Mesothelial cell of epicardium (in vitro differentiated cells): ENCODE results near the gene CEBPZ. TPM values are rescaled to one million over a fixed set of nuclear protein-coding genes. Genes with fewer than 3 reads are reported as not detected.
A peak's percentile ranks its signal among the peaks of the same experiment; 100 is the strongest.

ENCODE experiments used
- DNase-seq, 2 experiments: peaks; one replicate each; pipeline ENCODE4 v3.0.0; 2021; ENCODE audit warnings: low spot score in 2 of 2; ENCODE audit not compliant: unreplicated experiment in 2 of 2
- H3K27ac Mint-ChIP-seq: 2 replicates; pipeline ENCODE4 v1.8.0; 2021; ENCODE audit warnings: mixed read lengths
- H3K27me3 Mint-ChIP-seq: 2 replicates; pipeline ENCODE4 v1.8.0; 2021; ENCODE audit warnings: low read depth, mixed read lengths
- H3K36me3 Mint-ChIP-seq: 2 replicates; pipeline ENCODE4 v1.8.0; 2021; ENCODE audit warnings: mixed read lengths
- H3K4me1 Mint-ChIP-seq: 2 replicates; pipeline ENCODE4 v1.8.0; 2021; ENCODE audit warnings: mixed read lengths
- H3K4me3 Mint-ChIP-seq: 2 replicates; pipeline ENCODE4 v1.8.0; 2021; ENCODE audit warnings: mild to moderate bottlenecking, moderate library complexity, mixed read lengths
- H3K9me3 Mint-ChIP-seq: 2 replicates; pipeline ENCODE4 v1.8.0; 2021; ENCODE audit warnings: mixed read lengths
- total RNA-seq: library from RNA; stranded (reverse); gene quantifications from 3 replicates; pipeline ENCODE4 v1.2.1, GENCODE V29; 2021
- TF ChIP-seq, protein P1 (sequence below): fragments of 200-600 bp; sonication (generic); IDR thresholded peaks from one replicate; pipeline ENCODE4 v1.5.0; 2021; ENCODE audit warnings: antibody characterized with exemption; ENCODE audit not compliant: unreplicated experiment

Gene CEBPZ
- total RNA-seq, 1 donor from 2014 or later: 41.1 TPM

DNA sequence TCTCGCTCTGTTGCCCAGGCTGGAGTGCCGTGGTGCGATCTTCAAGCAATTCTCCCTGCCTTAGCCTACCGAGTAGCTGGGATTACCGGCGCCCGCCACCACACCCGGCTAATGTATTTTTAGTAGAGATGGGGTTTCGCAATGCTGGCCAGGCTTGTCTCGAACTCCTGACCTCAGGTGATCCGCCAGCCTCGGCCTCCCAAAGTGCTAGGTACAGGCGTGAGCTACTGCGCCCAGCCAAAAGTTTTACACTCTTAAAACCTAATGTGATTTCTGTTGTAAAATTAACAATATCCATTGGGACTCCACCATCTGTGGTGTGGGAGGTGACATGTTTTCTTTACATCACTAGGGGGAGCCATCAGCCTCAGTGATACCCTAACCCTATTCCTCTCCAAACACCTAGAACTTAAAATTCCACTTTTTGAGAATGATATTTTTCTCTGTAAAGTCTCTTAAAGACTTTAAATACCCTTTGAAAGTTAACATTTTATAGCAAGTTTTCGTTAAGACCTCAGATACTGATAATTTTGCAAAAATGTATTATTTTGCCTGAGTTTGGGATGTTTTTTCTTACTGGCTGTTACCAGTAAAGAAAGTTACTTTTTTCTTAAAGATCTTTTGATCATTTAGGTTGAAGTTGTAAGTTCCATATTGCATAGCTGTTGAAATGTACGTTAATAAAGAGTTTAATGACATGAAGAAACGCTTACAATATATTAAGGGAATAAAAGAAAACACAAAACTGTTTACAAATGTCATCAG lies 63.0 kb downstream of the CEBPZ start:
- Mint-ChIP-seq H3K4me1 (peaks cover 5% of the 10 kb centered on the region), H3K4me3 (no peak overlapping the region), H3K27ac (no peak overlapping the region), H3K36me3 (peaks cover 8% of the 10 kb centered on the region), H3K9me3 (peaks cover 13% of the 10 kb centered on the region), H3K27me3 (no peaks in the 10 kb centered on the region)
- DNase-seq: no peak
- TF ChIP-seq, protein P1, sequence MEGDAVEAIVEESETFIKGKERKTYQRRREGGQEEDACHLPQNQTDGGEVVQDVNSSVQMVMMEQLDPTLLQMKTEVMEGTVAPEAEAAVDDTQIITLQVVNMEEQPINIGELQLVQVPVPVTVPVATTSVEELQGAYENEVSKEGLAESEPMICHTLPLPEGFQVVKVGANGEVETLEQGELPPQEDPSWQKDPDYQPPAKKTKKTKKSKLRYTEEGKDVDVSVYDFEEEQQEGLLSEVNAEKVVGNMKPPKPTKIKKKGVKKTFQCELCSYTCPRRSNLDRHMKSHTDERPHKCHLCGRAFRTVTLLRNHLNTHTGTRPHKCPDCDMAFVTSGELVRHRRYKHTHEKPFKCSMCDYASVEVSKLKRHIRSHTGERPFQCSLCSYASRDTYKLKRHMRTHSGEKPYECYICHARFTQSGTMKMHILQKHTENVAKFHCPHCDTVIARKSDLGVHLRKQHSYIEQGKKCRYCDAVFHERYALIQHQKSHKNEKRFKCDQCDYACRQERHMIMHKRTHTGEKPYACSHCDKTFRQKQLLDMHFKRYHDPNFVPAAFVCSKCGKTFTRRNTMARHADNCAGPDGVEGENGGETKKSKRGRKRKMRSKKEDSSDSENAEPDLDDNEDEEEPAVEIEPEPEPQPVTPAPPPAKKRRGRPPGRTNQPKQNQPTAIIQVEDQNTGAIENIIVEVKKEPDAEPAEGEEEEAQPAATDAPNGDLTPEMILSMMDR: peak; percentile 68

DNA sequence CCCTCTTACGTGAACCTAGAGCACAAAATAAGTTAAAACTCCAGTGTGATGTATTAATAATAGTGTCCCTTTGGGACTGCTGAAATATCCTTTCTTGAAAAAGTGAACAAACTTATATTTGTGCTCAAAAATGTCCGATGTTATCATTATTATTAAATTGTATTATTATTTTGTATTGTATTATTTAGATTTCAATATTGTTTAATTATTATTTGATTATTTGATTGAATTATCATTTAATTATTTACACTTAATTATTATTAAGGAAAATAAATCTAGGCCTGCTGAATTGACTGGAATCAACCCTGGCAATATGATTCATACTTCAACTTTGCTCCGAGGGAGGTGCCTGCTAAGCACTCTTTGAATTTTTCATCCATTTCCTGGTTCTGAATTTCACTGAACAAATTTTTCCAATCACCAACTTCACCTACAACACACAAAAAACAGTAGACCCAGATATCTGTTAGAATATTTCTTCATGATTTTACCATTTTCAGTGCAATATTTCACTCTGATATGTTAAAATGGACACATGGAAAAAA lies 63.7 kb downstream of the CEBPZ start:
- Mint-ChIP-seq H3K27me3 (no peaks in the 10 kb centered on the region), H3K4me1 (peaks cover 5% of the 10 kb centered on the region), H3K4me3 (no peak overlapping the region), H3K9me3 (peaks cover 13% of the 10 kb centered on the region), H3K27ac (no peak overlapping the region), H3K36me3 (peaks cover 8% of the 10 kb centered on the region)
- TF ChIP-seq, protein P1: no peak
- no peak for DNase-seq

DNA sequence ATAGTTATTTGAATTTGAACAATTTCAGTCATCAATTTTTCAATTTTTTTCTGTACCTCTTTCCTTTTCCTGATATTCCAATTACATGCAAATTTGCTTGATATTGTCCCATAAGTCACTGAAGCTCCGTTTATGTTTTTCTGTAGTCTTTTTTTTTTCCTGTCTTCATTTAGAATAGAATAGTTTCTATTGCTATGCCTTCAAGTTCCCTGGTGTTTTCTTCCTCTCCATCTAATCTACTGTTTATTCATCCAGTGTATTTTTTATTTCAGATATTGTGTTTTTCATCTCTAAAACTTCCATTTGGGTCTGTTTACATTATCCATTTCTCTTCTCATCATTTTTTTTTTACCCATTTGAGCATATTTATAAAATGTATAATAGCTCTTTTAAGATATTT lies 66.6 kb downstream of the CEBPZ start:
- TF ChIP-seq, protein P1: no peak
- Mint-ChIP-seq H3K36me3 (peaks cover 8% of the 10 kb centered on the region), H3K27ac (no peak overlapping the region), H3K9me3 (peaks cover 13% of the 10 kb centered on the region), H3K4me3 (no peak overlapping the region), H3K4me1 (no peaks in the 10 kb centered on the region), H3K27me3 (no peaks in the 10 kb centered on the region)
- DNase-seq: no peak

DNA sequence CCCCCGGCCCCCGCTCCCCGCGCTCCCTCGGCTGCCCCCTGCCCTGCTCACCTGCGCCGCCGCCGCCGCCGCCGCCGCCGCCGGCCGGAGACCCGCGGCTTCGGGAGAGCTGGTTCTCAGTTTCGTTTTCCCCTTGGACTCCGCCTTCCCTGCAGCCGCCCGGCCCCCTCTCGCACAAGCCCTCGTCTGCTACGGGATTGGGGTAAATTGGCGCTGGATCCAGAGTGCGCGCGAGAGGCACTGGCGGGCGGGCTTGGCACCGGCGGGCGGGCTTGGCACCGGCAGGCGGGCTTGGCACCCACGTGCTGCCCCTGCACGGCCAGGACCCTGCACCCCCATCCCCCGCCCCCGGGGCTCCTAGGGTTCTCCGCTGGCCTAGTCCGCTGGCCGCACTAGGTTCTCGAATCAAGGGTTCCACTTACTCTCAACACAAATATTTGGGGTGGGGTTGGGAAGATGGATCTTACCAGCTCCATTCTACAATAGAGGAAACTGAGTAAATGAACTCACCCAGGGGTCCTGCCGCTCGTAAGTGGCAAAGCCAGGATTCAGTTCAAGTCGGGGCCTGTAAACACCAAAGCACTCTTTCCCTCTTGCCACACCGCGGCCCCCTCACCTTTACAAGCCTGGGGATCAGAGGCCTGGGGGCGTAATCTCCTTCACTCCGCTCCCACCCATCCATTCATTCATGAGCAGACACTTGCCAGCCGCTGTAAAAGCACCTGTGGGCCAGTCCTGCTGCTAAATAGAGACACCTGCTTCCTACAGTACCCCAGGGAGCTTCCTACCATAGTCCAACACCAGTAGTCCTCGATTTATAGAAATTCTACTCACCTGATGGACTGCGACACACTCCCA lies 74.3 kb downstream of the CEBPZ start, which contains the start of gene EIF2AK2:
TSS of gene EIF2AK2 (minus strand) at position 124 of the 858 bp plus-strand sequence. CDS start 9,174 bp downstream, outside the sequence.
- peaks cover 13% of the 10 kb centered on the region for H3K9me3 Mint-ChIP-seq
- peak within 1 kb of the TSS; percentile 81 for H3K4me3 Mint-ChIP-seq
- peak within 1 kb of the TSS; percentile 98 for H3K27ac Mint-ChIP-seq
- no peaks in the 10 kb centered on the region for H3K27me3 Mint-ChIP-seq
- peaks cover 26% of the 10 kb centered on the region for H3K36me3 Mint-ChIP-seq
- peaks cover 28% of the 10 kb centered on the region for H3K4me1 Mint-ChIP-seq
- peak; percentile 68 to 87 for DNase-seq
- TF ChIP-seq, protein P1: no peak

DNA sequence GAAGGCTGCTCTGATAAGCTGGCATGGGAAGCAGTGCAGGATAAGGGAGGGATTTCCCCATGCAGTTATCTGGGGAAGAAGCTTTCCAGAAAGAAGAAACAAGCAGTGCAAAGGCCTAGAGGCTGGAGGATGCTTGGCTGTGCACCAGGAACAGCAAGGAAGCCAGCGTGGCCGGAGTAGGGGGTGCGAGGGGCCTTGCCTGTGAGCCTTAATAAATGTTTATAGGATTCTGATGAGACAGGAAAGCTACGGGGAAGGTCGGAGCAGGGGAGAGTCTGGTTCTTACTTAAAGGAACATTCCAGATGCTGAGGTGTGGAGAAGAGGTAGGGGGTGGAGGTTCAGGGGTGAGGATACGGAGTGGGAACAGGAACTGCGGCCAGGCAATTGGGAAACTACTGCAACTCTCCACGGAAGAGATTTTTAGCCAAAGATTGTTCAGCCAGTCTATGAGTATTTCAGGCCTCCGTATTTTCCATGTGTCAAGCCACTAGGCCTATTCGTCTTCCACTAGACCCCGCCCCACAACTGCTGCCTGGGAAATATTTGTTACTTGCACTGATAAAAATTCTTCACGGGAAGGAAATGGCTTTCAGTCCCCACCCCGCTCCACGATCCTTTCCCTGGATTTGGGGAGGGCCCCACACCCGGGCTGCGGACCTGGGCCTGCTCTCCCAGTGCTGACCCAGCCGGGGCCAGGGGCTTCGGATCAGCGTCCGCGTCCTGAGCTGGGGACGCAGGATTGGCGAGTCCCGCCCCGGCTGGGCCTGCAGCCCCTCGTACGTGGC lies 75.1 kb downstream of the CEBPZ start:
- TF ChIP-seq, protein P1: no peak
- peak; percentile 43 to 76 for DNase-seq
- H3K27ac Mint-ChIP-seq: peak overlapping the region; percentile 98
- peaks cover 13% of the 10 kb centered on the region for H3K9me3 Mint-ChIP-seq
- peaks cover 32% of the 10 kb centered on the region for H3K36me3 Mint-ChIP-seq
- H3K4me1 Mint-ChIP-seq: peaks cover 28% of the 10 kb centered on the region
- no peaks in the 10 kb centered on the region for H3K27me3 Mint-ChIP-seq
- H3K4me3 Mint-ChIP-seq: peak overlapping the region; percentile 81
